ENCODE results near the gene SRP54.
A peak's percentile ranks its signal among the peaks of the same experiment; 100 is the strongest.
"Not testable (repeated sequence)": the region's sequence is repeated elsewhere in the genome, so short reads cannot be mapped to it uniquely, and the experiment has no call there.

The SRP54 gene

DNA sequence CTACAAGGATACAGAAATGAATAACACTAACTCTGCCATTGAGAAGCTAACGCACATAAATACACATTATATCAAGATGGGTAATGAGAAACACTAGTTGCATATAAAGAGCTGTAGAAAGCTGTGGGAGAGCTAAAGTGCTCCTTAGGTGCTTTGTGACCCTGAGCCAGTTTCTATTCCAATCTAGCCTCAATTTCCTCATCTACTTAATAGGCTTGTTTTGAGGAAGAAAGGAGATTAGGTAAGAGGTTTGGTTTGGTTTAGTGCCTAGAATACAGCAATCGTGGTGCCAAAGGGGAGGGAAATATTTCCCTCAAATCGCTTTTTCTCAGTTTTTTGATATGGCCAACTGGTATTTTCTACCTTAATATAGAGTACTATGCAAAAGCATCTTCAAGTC is 994 bp downstream of the SRP54 start:
- no peak for DNase-seq (ENCODE audit: low read depth)

DNA sequence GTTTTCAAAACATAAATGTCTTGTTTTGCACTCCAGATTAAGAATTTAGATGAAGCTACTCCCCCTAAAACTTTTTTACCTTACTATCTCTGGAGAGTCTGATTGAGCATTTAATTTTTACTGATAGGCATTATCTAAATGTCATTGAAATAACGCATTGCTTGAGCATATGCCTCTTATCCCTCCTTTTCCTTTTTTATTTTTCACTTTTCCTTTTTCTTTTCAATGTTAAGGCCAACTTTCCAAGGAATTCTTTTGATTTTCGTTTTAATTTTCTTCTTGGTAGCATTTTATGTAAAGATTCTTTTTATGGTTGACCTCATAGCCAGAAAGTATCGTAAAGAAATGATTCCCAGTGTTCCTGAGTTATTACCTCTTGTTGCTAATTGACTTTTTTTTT is 2.9 kb downstream of the SRP54 start:
- no peak for DNase-seq (ENCODE audit: low read depth)

DNA sequence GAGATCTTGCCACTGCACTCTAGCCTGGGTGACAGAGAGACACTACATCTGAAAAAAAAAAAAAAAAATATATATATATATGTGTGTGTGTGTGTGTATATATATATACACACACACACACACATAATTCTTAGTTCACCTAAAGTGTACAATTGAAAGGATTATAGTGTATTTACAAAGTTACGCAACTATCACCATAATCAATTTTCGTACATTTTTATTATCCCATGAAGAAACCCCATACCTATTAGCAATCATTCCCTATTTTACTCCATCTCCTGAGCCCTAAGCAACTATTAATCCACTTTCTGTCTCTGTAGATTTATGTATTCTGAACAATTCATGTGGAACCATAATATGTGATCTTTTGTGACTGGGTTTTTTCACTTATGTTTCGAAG is 4.4 kb downstream of the SRP54 start:
- no peak for DNase-seq (ENCODE audit: low read depth)

DNA sequence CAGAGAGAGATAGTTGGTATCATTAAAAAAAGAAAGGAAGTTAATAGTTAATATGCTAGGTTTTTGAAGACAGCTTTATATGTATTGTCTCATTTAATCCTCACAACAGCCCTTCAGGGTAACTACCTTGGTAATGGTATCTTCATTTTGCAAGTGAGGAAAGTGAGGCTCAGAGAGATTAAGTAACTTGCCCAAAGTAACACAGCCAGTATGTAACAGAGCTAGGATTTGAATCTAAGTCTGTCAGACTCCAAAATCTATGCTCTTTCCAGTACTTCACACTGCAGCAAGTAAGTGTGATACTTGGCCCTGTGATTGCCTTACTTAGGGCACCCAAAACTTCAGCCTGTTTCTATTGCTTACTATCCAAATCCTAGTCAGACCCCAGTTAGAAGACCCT is 7.0 kb downstream of the SRP54 start:
- DNase-seq (ENCODE audit: low read depth): no peak

DNA sequence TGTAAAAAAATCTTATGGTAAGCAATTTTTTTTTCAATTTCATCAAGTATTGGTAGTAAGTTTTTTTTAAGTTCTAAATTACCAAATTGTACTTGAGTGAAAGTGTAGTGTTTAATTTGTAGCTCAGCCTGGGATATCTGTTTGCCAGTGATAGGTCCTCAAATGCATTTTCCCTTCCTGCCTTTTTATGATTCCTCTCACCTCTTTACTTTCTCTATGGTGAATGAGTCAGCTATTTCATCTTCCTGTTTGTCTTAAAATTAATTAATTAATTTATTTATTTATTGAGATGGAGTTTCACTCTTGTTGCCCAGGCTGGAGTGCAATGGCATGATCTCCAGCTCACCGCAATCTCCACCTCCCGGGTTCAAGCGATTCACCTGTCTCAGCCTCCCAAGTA is 10.6 kb downstream of the SRP54 start:
- DNase-seq (ENCODE audit: low read depth): no peak

DNA sequence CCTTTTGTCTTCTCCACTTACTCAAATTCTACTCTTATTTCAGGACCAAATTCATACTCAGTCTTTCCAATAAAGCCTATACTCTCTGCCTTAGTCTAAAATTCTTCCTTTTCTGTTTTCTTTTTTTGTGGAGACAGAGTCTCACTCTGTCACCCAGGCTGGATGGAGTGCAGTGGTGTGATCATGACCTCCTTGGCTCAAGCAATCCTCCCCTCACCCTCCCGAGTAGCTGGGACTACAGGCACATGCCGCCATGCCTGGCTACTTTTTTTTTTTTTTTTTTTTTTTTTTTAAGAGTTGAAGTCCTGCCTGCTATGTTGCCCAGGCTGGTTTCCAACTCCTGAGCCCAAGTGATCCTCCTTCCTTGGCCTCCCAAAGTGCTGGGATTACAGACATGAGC is 11.9 kb downstream of the SRP54 start:
- DNase-seq (ENCODE audit: low read depth): no peak

DNA sequence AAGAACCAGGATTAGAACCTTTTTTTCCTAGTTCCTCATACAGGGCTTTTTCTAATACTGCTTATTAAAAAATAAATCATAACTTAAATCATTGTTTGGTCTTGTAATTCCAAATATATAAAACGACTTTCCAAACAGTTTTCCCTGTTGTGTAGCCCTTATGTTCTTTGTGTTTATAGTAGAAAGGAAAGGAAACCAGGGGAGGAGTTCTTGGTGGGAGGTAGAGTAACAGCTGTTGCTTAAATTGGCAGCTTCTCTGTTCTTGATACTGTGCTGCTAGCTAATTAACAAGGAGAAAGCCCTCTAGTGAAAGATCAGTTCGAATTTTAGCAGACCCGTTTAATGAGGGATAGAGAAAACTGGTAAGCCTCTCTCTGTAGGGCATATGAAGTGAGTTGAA is 15.0 kb downstream of the SRP54 start:
- no peak for DNase-seq (ENCODE audit: low read depth)

DNA sequence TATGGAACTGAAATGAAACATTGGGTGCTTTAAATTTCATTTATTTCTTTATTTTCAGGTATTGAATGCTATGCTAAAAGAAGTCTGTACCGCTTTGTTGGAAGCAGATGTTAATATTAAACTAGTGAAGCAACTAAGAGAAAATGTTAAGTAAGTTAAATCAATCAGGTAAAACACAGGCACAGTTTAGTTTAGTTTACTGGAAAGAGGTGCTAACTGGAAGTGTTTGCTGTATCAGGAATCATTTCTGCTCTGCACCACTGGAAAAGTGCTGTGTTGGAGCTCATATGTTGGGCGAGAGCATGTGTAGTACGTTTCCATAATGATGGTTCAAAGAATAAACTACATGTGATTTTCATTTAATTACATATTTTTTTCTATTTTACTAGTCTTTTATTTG is 16.7 kb downstream of the SRP54 start:
- DNase-seq (ENCODE audit: low read depth): no peak

DNA sequence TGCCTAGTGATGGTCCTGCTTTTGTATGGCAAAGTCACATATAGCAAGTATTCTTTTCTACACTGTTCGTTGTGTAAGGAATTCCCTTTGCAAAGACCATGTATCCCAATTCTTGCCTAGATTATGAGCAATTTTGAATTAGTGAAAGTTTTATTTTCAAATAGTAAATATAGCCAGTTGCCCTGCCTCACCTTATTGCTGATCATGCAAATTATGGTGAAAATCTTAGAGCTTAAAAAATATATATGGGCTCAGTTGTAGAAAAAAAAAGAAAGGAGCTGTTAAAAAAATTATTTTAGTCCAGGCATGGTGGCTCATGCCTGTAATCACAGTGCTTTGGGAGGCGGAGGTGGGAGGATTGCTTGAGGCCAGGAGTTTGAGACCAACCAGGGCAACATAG is 18.8 kb downstream of the SRP54 start:
- DNase-seq (ENCODE audit: low read depth): no peak

DNA sequence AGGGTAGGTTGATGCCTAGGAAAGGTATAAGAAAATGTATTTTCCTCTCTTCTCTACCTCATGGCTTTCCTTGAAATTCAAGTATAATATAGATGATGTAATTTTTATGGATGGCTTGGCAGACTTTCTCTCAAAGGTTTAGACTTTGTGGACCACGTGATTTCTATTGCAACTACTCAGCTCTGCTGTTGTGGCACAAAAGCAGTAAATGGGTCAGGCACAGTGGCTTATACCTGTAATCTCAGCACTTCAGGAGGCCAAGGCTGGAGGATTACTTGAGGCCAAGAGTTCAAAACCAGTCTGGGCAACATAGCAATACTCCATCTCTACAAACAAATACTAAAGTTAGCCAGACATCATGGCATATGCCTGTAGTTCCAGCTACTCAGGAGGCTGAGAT is 22.0 kb downstream of the SRP54 start:
- no peak for DNase-seq (ENCODE audit: low read depth)

DNA sequence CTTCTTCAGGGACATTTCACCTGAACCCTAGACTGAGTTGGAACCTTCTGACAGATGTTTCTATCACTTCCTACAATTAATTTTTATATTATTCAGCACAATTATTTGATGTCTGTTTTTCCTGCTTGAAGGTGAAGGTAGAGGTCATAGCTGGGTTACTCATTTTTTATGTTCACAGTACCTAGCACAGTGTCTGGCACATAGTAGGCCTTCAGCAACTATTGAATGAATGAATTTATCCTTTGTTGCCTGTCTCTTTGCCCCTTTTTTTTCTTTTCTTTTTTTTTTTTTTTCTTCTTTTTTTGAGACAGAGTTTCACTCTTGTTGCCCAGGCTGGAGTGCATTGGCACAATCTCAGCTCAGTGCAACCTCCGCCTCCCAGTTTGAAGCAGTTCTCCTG is 33.8 kb downstream of the SRP54 start:
- DNase-seq (ENCODE audit: low read depth): no peak

DNA sequence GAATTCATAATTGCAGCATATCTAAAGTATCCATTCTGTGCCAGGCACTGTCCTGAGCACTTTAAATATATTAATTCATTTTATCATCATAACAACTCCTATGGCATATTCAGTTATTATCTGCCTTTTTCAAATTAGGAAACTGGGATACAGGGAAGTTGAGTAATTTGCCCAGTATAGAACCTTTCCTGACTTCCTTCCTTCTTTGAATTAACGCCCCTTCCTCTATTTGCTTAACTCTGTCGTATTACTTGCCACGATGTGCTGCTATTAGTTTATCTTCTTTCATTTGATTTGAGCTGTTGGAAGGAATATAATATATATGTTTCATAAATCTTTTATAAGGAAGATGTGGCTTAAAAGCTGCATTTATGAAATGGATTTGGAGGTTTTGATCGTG is 37.9 kb downstream of the SRP54 start:
- no peak for DNase-seq (ENCODE audit: low read depth)

DNA sequence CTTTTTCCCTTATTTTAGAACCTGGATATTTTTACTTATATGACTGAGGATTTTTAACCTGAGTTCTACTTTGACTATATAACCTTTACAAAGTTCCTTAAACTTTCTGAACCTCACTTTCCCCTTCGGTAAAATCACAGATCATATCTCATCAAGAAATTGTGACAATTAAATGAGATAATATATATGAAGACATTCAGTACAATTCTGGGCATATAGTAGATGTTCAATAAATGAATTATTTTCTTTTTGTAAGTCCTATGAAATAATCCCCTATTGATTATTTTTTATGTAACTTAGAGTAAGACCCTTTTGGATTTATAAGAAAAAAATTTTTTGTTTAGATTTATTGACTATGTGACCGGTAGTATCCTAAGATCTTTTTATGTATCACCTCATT is 45.6 kb downstream of the SRP54 start:
- no peak for DNase-seq (ENCODE audit: low read depth)

DNA sequence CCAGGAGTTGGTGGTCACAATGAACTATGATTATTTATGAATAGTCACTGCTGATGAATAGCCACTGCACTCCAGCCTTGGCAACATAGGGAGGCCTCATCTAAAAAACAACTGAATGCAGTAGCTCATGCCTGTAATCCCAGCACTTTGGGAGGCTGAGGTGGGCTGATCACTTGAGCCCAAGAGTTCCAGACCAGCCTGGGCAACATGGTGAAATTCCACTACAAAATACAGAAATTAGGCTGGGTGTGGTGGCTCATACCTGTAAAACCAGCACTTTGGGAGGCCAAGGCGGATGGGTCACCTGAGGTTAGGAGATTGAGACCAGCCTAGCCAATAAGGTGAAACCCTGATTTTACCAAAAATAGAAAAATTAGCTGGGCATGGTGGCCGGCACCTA is 49.8 kb downstream of the SRP54 start:
- DNase-seq (ENCODE audit: low read depth): no peak

DNA sequence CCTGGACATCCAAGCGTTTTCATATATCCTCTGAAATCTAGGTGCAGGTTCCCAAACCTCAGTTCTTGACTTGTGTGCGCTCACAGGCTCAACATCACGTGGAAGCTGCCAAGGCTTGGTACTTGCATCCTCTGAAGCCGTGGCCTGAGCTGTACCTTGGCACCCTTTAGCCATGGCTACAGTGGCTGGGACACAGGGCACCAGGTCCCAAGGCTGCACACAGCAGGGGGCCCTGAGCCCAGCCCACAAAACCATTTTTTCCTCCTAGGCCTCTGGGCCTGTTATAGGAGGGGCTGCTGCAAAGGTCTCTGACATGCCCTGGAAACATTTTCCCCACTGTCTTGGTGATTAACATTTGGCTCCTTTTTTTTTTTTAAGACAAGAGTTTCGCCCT is 51.6 kb downstream of the SRP54 start:
- DNase-seq (ENCODE audit: low read depth): no peak

DNA sequence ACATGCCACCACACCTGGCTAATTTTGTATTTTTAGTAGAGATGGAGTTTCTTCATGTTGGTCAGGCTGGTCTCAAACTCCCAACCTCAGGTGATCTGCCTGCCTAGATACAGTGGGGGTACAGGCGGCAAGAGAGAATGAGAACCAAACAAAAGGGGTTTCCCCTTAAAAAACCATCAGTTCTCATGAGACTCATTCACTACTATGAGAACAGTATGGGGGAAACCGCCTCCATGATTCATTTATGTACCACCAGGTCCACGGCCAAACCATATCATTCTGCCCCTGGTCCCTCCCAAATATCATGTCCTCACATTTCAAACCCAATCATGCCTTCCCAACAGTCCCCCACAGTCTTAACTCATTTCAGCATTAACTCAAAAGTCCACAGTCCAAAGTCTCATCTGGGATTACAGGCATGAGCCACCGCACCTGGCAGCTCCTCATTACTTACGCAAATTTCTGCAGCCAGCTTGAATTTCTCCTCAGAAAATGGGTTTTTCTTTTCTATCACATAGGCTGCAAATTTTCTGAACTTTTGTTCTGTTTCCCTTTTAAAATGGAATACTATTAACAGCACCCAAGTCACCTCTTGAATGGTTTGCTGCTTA is 52.3 kb downstream of the SRP54 start:
- DNase-seq (ENCODE audit: low read depth): not testable (repeated sequence)

DNA sequence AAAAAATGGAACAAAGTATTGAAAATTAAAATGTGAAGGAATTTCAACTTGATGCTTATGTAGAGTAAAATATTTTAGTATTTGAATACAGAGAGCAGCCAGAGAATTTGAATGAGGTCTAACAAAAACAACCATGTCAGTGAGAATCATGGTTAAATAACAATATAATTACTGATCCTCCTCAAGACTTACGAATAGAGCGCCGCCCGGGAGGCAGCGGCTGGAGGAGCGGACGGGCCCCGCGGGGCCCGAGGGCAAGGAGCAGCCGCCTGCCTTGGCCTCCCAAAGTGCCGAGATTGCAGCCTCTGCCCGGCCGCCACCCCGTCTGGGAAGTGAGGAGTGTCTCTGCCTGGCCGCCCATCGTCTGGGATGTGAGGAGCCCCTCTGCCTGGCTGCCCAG is 55.5 kb downstream of the SRP54 start:
- DNase-seq (ENCODE audit: low read depth): not testable (repeated sequence)

DNA sequence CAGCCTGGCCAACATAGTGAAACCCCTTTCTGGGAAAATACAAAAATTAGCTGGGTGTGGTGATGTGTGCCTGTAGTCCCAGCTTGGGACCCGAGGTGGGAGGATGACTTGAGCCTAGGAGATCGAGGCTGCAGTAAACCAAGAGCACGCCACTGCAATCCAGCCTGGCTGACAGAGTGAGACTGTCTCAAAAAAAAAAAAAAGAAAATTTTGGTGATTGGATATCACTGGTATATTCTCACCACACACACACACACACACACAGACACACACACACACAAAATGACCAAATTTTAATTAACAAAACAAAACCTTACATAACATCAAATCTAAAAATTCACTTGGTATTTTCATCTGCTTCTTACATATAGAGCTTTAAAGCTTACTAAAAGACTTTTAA is 59.8 kb downstream of the SRP54 start:
- no peak for DNase-seq (ENCODE audit: low read depth)

DNA sequence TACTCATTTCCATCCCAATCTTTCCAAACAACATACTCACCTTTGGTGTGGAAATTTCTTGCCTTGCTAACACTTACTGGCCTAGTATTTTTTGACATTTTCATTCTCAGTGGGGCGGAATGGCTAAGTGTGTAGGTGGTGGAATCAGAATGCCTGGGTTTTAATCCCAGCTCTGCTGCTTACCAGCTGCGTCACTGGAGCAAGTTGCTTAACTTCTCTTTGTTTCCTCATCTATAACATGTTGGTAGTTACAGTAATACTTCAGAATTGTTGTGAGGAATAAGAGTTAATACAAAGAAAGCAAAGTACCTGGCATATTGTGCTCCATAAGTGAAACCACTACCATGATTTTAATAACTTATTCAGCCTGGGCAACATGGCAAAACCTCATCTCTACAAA is 60.3 kb downstream of the SRP54 start:
- DNase-seq (ENCODE audit: low read depth): no peak

DNA sequence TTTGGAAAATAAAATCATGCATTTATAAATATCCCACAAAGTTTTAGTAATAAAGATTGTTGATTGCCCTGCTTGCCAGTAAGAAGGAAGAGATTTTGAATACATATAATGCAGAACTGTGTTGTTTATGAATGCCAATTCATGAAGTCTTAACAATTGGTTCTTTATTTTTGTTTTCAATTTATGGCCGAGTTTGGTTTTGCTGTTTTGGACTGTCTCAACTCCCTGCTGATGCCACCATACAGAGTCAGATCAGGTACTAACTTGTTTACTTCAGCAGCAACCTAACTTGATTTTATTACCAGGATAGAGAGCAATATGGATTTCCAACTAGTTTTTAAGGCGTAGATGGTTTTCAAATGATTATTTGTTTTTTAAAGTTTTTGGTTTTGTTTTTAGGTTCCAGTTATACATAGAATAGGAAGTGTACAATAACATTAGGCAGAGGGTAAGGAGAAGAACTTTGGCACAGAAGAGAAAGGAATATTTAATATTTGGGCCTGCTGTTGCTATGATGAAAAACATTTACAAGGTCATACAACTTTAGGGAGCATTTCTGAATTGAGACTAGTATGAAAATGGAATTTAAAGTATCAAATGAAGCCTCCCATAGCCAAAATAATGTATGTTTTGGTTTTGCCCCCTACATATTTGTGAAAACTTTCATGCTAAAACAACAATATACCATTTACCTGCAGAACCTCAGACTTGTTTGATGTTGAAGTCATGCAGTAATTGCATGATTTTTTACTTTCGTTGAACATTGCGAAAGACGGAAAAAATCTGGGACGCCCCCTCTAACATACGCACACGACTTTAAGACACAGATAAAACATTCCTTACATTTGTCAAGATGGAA is 62.4 kb downstream of the SRP54 start:
- DNase-seq (ENCODE audit: low read depth): no peak

DNA sequence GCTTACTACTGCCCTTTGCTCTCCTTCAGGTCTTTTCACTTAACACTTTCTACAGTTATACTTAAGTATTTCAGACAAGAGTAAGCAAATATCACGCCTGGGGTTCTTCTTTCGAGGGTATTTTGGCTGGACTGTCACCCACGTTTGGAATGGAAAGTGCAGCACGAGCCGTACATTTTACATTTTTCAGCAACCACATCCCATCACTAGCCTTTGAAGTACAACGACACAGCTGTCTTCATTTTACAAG is 62.9 kb downstream of the SRP54 start:
- no peak for DNase-seq (ENCODE audit: low read depth)

DNA sequence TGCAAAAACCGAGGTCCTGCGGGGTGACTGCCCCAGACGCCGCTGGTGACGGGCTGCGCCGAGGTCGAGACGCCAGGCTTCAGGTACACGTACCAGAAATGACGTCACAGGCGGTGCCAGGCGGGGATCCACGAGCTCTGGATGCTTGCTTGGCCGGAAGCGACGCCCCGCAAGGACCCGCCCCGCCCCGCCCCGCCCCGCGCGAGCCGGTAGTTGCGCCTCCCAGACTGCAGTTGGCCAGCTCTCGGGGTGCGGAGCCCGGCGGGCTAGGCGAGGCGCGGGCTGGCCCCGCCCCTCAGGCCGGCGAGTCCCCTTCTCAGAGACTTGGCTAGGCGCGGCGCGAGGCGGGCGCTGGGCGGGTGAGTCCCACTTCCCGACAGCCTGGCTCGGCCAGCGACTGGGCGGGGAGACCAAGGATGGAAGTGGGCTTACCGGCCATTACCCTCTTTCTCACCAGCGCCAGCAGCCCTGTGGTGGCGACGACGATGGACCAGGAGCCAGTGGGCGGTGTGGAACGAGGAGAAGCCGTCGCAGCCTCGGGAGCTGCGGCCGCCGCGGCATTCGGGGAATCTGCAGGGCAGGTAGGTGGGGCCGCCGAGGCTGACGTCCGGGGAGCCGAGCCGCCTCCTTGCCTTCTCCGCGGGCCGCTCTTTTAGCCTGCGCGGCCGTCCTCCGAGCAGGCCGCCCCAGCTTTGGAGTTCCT is 63.4 kb downstream of the SRP54 start, which contains the start of gene FAM177A1:
Gene FAM177A1, plus strand, starts transcription at position 225 of the 703 bp plus-strand sequence. Its CDS starts 192 bp downstream, at position 417.
- DNase-seq (ENCODE audit: low read depth): peak; percentile 68

DNA sequence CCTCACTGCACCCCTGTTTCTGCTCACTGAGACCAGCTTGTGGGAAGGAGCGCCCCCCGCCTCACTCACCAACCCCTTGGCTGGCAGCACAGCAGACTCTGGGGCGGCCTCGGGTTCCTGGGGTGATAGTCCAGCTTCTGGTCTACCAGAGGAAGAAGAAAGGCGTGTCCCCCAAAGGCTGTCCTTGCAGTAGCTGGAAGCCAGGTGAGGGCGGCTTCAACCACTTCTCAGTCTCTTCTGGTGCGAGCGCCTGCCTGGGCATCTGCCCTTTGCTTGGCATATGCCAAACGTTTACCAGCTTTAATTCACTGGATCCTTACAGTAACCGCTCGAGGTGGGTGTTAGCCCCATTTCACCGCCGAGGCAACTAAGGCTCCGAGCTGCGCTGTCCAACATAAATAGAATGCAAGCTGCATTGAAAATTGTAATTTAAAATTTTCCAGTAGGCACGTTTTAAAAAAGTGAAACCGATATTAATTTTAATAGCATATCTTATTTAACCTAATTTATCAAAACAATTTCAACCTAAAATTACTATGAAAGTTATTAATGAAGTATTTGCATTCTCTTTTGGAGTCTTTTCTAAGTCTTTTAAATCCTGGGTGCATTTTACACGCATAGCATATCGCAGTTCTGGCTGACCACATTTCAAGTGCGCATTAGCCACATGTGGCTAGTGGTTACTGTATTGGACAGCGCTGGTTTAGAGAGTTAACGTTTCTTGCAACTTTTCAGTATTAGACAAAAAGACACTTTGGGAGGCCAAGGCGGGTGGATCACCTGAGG is 64.2 kb downstream of the SRP54 start:
- no peak for DNase-seq (ENCODE audit: low read depth)
